AG04450 (cell line): ENCODE results near the gene MOGAT3. TPM values are rescaled to one million over a fixed set of nuclear protein-coding genes. Genes with fewer than 3 reads are reported as not detected.
"Not testable (repeated sequence)": the region's sequence is repeated elsewhere in the genome, so short reads cannot be mapped to it uniquely, and the experiment has no call there.

Experiments used
- CTCF ChIA-PET: fragments of 300-600, 350-600 bp; formaldehyde crosslinking; extraction: SDS; loops from one replicate; lab custom pipeline; 2022; ENCODE audit warnings: antibody characterized with exemption, inconsistent platforms; lab: Charles Lee
- POLR2A ChIA-PET: fragments of 350-600 bp; formaldehyde crosslinking; extraction: SDS; loops from one replicate; lab custom pipeline; 2021; ENCODE audit warnings: antibody characterized with exemption, inconsistent platforms; lab: Yijun Ruan, JAX
- DNase-seq: peaks from one replicate; pipeline ENCODE4 v3.0.0-alpha.2; 2011; ENCODE audit warnings: low read depth, low spot score
- H3K27ac ChIP-seq: one replicate; pipeline ENCODE4 v1.5.1; 2012; ENCODE audit warnings: low read depth, low read length, control low read depth
- H3K27me3 ChIP-seq: one replicate; pipeline ENCODE4 v1.6.0; 2012; ENCODE audit warnings: low read length; ENCODE audit not compliant: control insufficient read depth, insufficient read depth
- H3K4me3 ChIP-seq: 2 replicates; pipeline ENCODE4 v1.5.1; 2011; ENCODE audit warnings: mild to moderate bottlenecking, low read depth, low read length, control low read depth
- H3K9me3 ChIP-seq: 2 replicates; pipeline ENCODE4 v1.5.1; 2012; ENCODE audit warnings: low read length; ENCODE audit not compliant: control insufficient read depth, insufficient read depth
- polyA plus RNA-seq: library from polyadenylated mRNA; depleted of rRNA; stranded (reverse); fragments of >200 nt; gene quantifications from 2 replicates; pipeline ENCODE4 v1.2.3, GENCODE V29; 2011
- TF ChIP-seq, protein P1 (sequence below): IDR thresholded peaks from 2 replicates; pipeline ENCODE4 v1.5.1; 2011; ENCODE audit warnings: low read depth, low read length, control low read depth, inconsistent platforms

Gene MOGAT3
- polyA plus RNA-seq, 1 experiment, result not detected

- TF ChIP-seq, protein P1, sequence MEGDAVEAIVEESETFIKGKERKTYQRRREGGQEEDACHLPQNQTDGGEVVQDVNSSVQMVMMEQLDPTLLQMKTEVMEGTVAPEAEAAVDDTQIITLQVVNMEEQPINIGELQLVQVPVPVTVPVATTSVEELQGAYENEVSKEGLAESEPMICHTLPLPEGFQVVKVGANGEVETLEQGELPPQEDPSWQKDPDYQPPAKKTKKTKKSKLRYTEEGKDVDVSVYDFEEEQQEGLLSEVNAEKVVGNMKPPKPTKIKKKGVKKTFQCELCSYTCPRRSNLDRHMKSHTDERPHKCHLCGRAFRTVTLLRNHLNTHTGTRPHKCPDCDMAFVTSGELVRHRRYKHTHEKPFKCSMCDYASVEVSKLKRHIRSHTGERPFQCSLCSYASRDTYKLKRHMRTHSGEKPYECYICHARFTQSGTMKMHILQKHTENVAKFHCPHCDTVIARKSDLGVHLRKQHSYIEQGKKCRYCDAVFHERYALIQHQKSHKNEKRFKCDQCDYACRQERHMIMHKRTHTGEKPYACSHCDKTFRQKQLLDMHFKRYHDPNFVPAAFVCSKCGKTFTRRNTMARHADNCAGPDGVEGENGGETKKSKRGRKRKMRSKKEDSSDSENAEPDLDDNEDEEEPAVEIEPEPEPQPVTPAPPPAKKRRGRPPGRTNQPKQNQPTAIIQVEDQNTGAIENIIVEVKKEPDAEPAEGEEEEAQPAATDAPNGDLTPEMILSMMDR, result no peak
- peaks cover 18% of the 10 kb centered on the region for H3K27me3 ChIP-seq
- no peaks in the 10 kb centered on the region; the same call in 1 of the 2 replicates for H3K9me3 ChIP-seq
- no peak overlapping the region for H3K4me3 ChIP-seq
- H3K27ac ChIP-seq, result no peak overlapping the region
- DNase-seq, result no peak
- ChIA-PET CTCF (interaction anchor here (1.4 kb wide), 1 partner anchor 63 kb away, joined by 3 read pairs; no protein-coding TSS in a partner anchor), POLR2A (no interaction called here)
Measured at GRCh38 chr7:101206665-101207042, 5.8 kb upstream of the MOGAT3 start.

DNA sequence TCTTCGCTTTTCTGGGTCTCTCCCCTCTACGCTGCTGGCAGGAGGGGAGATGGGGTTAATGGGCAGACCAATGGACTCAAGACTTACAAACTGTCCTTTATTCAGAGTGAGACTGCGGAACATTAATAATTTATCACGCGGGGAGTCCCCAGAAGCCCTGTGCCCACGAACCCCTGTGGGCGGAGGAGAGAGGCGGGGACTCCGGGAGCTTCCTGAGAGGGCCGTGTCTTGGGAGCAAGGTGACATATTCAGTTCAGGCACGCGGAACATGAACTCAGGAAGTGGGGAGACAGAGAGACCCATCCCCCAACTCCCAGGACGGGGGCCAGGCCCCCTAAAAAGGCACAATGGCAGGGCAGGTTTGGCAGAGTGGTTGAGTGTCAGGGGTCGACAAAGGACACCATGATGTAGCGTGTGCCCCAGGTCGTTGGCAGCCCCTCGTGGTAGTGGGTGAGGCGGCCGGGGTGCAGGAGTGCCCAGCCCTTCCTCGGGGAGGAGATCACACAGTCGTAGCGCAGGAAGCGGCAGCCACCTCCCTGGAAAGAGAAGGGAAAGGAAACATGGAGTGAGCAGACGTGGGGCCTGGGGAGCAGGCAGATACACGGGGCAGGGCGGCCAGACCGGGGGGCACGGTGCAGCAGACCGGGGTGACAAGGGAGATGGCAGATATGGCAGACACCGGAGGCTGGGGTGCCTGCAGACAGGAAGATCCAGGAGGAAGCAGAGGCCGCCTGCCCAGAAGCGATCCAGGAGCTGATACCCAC lies 5.2 kb upstream of the MOGAT3 start:
- TF ChIP-seq, protein P1, result no peak
- CTCF ChIA-PET, result no interaction called here
- no peak overlapping the region for H3K27ac ChIP-seq
- peaks cover 23% of the 10 kb centered on the region for H3K27me3 ChIP-seq
- DNase-seq, result no peak
- POLR2A ChIA-PET, result no interaction called here
- H3K9me3 ChIP-seq, result no peaks in the 10 kb centered on the region; the same call in 1 of the 2 replicates
- H3K4me3 ChIP-seq, result no peak overlapping the region

- CTCF ChIA-PET, result interaction anchor here (1.2 to 3.4 kb wide), 2 partner anchors 12 kb away, joined by 13 to 30 read pairs; no protein-coding TSS in a partner anchor
- DNase-seq, H3K27ac ChIP-seq, H3K9me3 ChIP-seq, POLR2A ChIA-PET, H3K4me3 ChIP-seq: not testable (repeated sequence)
- peaks cover 33% of the 10 kb centered on the region for H3K27me3 ChIP-seq
Measured at GRCh38 chr7:101203740-101204738, 3.2 kb upstream of the MOGAT3 start.

- ChIA-PET POLR2A (interaction anchor here (0.6 kb wide), 1 partner anchor 24 kb away, joined by 6 read pairs; no protein-coding TSS in a partner anchor), CTCF (interaction anchor here (3.4 kb wide), 1 partner anchor 10 kb away, joined by 30 read pairs; no protein-coding TSS in a partner anchor)
- Histone ChIP-seq H3K9me3 (no peaks in the 10 kb centered on the region; the same call in 1 of the 2 replicates), H3K27me3 (peaks cover 39% of the 10 kb centered on the region), H3K27ac (no peak overlapping the region), H3K4me3 (no peak overlapping the region)
- DNase-seq, result no peak
- TF ChIP-seq, protein P1, result no peak
Measured at GRCh38 chr7:101202603-101202918, 1.7 kb upstream of the MOGAT3 start.
